Subcutaneous adipose tissue (tissue), 4 donors: Measurements from ENCODE around the gene THSD7A. TPM values are rescaled to one million over a fixed set of nuclear protein-coding genes. Genes with fewer than 3 reads are reported as not detected.

Source experiments
- CTCF ChIP-seq: fragments of 450-650 bp; IDR thresholded peaks from one replicate; pipeline ENCODE4 v1.5.1; 2016; ENCODE audit warnings: low read depth, mild to moderate bottlenecking, control low read depth, antibody characterized with exemption, moderate library complexity
- total RNA-seq, 4 donors: library from RNA; depleted of rRNA; stranded (reverse); fragments of >200 nt; gene quantifications; one replicate each; pipeline ENCODE4 v1.1.0, GENCODE V29; 2016

The THSD7A gene
- total RNA-seq, 4 donors from 2014 or later = 2.0 to 11.1 (median 7.4) TPM

GRCh38 chr7:11452476-11452875 is 379.5 kb downstream of the THSD7A start:
- TF ChIP-seq CTCF = no peak

GRCh38 chr7:11450281-11450680 is 381.7 kb downstream of the THSD7A start:
- TF ChIP-seq CTCF = no peak

GRCh38 chr7:11449316-11449715 is 382.7 kb downstream of the THSD7A start:
- no peak for TF ChIP-seq CTCF

GRCh38 chr7:11448323-11448722 is 383.7 kb downstream of the THSD7A start:
- no peak for TF ChIP-seq CTCF

GRCh38 chr7:11447106-11447505 is 384.9 kb downstream of the THSD7A start:
- no peak for TF ChIP-seq CTCF

GRCh38 chr7:11437994-11438393 is 394.0 kb downstream of the THSD7A start:
- TF ChIP-seq CTCF = no peak

GRCh38 chr7:11436773-11437524 is 395.0 kb downstream of the THSD7A start:
- no peak for TF ChIP-seq CTCF
